SK-N-MC (cell line): ENCODE measurements around the gene GIGYF2.
A peak's percentile ranks its signal among the peaks of the same experiment; 100 is the strongest.
"Not testable (repeated sequence)": the region's sequence is repeated elsewhere in the genome, so short reads cannot be mapped to it uniquely, and the experiment has no call there.

Experiments used
- DNase-seq: peaks from one replicate; pipeline ENCODE4 v3.0.0-alpha.2; 2011; ENCODE audit warnings: low read depth, low spot score
- H3K27ac ChIP-seq: fragments of 200-600 bp; sonication (generic); 2 replicates; pipeline ENCODE4 v1.5.1; 2016; ENCODE audit warnings: mixed run types
- H3K36me3 ChIP-seq: fragments of 200-600 bp; sonication (generic); 2 replicates; pipeline ENCODE4 v1.6.1; 2017; ENCODE audit warnings: antibody characterized with exemption, low read length, mixed read lengths; ENCODE audit not compliant: insufficient read depth
- H3K4me3 ChIP-seq: fragments of 200-600 bp; sonication (generic); 2 replicates; pipeline ENCODE4 v1.5.1; 2016
- H3K9ac ChIP-seq: fragments of 200-600 bp; sonication (generic); 2 replicates; pipeline ENCODE4 v1.8.0; 2017; ENCODE audit warnings: mixed run types, mixed read lengths; ENCODE audit not compliant: insufficient read length
- H3K9me3 ChIP-seq: fragments of 200-600 bp; sonication (generic); 2 replicates; pipeline ENCODE4 v1.6.1; 2017; ENCODE audit warnings: low read depth, mild to moderate bottlenecking, antibody characterized with exemption, low read length, moderate library complexity, mixed read lengths
- EZH2 ChIP-seq: fragments of 200-600 bp; sonication (generic); IDR thresholded peaks from one replicate; pipeline ENCODE4 v1.6.1; 2017; ENCODE audit warnings: antibody characterized with exemption
- FOXP2 ChIP-seq: optimal IDR thresholded peaks from 2 replicates; pipeline ENCODE3; 2011; ENCODE audit warnings: mild to moderate bottlenecking, moderate library complexity; ENCODE audit not compliant: insufficient read depth; ENCODE audit errors: extremely low read length, control extremely low read depth
- POLR2AphosphoS5 ChIP-seq: IDR thresholded peaks from 2 replicates; pipeline ENCODE4 v1.6.1; 2012; ENCODE audit warnings: mild to moderate bottlenecking, low read depth, low read length, borderline replicate concordance

The GIGYF2 gene

DNA sequence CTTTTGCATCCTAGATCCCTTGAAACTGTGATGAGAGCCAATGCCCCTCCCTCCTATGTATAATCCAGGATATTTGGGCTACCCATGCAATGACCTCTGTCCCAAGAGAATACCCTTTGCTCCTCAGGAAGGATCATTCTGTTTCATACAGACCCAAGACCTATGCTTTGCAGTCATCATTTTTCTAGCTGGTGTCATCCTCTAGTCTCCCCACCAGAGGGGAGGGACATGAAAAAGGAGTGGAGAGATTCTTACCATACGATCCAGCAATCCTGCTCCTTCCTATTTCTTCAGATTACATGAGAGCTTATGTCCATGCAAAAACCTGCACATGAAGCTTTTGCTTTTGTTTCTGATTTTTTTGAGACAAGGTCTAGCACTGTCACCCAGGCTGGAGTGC, 13.8 kb upstream of the GIGYF2 start:
- no peaks in the 10 kb centered on the region for H3K36me3 ChIP-seq
- no peak for DNase-seq
- no peak overlapping the region for H3K4me3 ChIP-seq
- no peaks in the 10 kb centered on the region for H3K9me3 ChIP-seq
- H3K27ac ChIP-seq, result no peak overlapping the region
- no peak for TF ChIP-seq EZH2
- TF ChIP-seq FOXP2, result no peak
- no peak for TF ChIP-seq POLR2AphosphoS5
- H3K9ac ChIP-seq, result no peak overlapping the region

- not testable (repeated sequence) for DNase-seq, H3K9ac ChIP-seq, H3K36me3 ChIP-seq, H3K27ac ChIP-seq, H3K9me3 ChIP-seq, H3K4me3 ChIP-seq
Observed at GRCh38 chr2:232685391-232685790, 11.7 kb upstream of the GIGYF2 start.

DNA sequence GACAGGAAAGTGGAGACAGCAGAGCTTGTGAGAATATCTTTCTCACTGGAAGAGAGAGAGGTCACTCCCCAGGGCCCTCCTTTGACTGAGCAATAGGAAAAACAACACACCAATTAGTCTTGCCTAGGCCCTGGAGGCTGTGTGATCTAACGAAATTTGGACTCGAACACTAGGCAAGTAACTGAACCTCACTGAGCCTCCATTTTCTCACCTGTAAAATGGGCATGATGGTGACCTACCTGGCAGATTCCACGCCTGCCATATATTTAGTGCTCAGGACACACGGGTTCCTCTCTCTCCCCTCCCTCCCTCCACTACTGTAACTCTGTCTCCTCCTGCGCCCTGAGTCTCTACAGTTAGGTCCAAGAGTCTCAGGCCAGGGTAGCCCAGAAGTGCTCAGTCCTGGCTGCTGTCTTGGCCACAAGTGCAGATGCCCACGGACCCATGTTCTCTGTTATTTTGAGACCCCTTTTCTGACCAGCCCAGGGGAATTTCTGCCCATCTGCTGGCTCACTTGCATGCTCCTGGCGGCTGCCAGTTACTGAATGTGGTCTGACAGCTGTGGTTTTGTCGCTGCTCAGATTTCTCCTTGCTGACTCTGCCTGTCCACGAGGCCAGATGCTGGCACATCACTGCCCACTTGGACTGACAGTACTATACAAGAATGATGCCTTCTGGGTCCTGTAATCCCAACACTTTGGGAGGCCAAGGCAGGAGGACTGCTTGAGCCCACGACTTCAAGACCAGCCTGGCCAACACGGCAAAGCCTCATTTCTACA, 9.6 kb upstream of the GIGYF2 start:
- DNase-seq, result no peak

DNA sequence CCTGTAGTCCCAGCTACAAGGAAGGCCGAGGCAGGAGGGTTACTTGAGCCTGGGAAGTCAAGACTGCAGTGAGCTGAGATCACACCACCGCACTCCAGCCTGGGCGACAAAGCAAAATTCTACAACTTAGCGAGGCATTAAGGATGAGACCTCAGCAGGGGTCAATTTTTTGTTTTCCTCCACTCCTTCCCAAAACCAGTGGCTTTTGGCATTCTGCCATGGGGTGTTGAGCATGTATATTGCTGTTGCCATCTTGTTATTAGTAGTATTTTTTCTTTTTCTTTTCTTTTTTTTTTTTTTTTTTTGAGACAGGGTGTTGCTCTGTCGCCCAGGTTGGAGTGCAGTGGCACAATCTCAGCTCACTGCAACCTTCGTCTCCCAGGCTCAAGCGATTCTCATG, 8.9 kb upstream of the GIGYF2 start:
- no peak overlapping the region for H3K27ac ChIP-seq
- TF ChIP-seq FOXP2, result no peak
- no peak for TF ChIP-seq EZH2
- no peak for TF ChIP-seq POLR2AphosphoS5
- DNase-seq, result no peak

More for the DNA sequence above, 9.6 kb upstream of the GIGYF2 start:
- no peak overlapping the region for H3K4me3 ChIP-seq
- TF ChIP-seq EZH2, result no peak
- no peak for TF ChIP-seq POLR2AphosphoS5
- no peak for TF ChIP-seq FOXP2
- H3K9ac ChIP-seq, result no peak overlapping the region
- no peak overlapping the region for H3K27ac ChIP-seq
- H3K9me3 ChIP-seq, result no peaks in the 10 kb centered on the region
- H3K36me3 ChIP-seq, result no peaks in the 10 kb centered on the region

GRCh38 chr2:232689152-232689910, 7.8 kb upstream of the GIGYF2 start:
- DNase-seq, result no peak
- no peak overlapping the region for H3K9ac ChIP-seq
- no peaks in the 10 kb centered on the region for H3K9me3 ChIP-seq
- H3K36me3 ChIP-seq, result no peaks in the 10 kb centered on the region
- no peak overlapping the region for H3K27ac ChIP-seq
- TF ChIP-seq FOXP2 (no peak), POLR2AphosphoS5 (no peak)
- H3K4me3 ChIP-seq, result no peak overlapping the region

More for the DNA sequence above, 8.9 kb upstream of the GIGYF2 start:
- Histone ChIP-seq H3K9ac (no peak overlapping the region), H3K9me3 (no peaks in the 10 kb centered on the region), H3K36me3 (no peaks in the 10 kb centered on the region), H3K4me3 (no peak overlapping the region)

- H3K9me3 ChIP-seq, H3K27ac ChIP-seq, H3K4me3 ChIP-seq, DNase-seq, H3K9ac ChIP-seq, H3K36me3 ChIP-seq: not testable (repeated sequence)
Observed at GRCh38 chr2:232691117-232691516, 6.0 kb upstream of the GIGYF2 start.

GRCh38 chr2:232693344-232693743, 3.8 kb upstream of the GIGYF2 start:
- no peak overlapping the region for H3K4me3 ChIP-seq
- no peaks in the 10 kb centered on the region for H3K36me3 ChIP-seq
- no peak overlapping the region for H3K27ac ChIP-seq
- H3K9ac ChIP-seq, result no peak overlapping the region
- no peaks in the 10 kb centered on the region for H3K9me3 ChIP-seq
- TF ChIP-seq FOXP2, result no peak
- TF ChIP-seq EZH2, result no peak
- no peak for TF ChIP-seq POLR2AphosphoS5
- DNase-seq, result no peak

GRCh38 chr2:232696609-232697058, 497 bp upstream of the GIGYF2 start:
- peak overlapping the region; percentile 96 for H3K4me3 ChIP-seq
- no peaks in the 10 kb centered on the region for H3K9me3 ChIP-seq
- no peak for DNase-seq
- TF ChIP-seq EZH2 (no peak), FOXP2 (no peak), POLR2AphosphoS5 (no peak)
- peaks cover 21% of the 10 kb centered on the region for H3K36me3 ChIP-seq
- 0 out of 2 replicates have a peak overlapping the region, but pooled peaks have one; percentile 9 for H3K27ac ChIP-seq
- H3K9ac ChIP-seq, result peak overlapping the region; percentile 70

DNA sequence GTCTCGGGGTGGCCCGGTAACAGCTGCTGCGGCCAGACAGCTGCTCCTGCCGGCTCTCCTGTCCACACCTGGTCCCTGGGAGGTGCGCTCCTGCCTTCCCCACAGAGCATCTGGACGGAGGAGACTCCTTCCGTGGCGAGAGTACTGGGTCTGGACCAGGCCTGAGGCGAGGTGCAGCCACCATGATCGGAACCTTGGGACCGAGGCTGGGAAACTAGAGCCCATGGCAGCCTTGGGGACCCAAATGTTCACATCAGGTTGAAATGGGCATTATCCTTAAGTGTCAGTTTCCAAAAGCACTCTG, 628 bp downstream of the GIGYF2 start:
- no peak for DNase-seq
- peak overlapping the region; percentile 96 for H3K4me3 ChIP-seq
- H3K36me3 ChIP-seq, result peaks cover 24% of the 10 kb centered on the region
- H3K9ac ChIP-seq, result peak overlapping the region; percentile 98
- no peaks in the 10 kb centered on the region for H3K9me3 ChIP-seq
- H3K27ac ChIP-seq, result no peak overlapping the region
- TF ChIP-seq POLR2AphosphoS5 (no peak), EZH2 (no peak), FOXP2 (no peak)
